Keratinocyte (primary cell): Measurements from ENCODE around the gene FBLN7. TPM values are rescaled to one million over a fixed set of nuclear protein-coding genes. Genes with fewer than 3 reads are reported as not detected.

Experiments used
- DNase-seq: peaks from one replicate; pipeline ENCODE4 v3.0.0-alpha.2; 2011; ENCODE audit warnings: low read depth, missing footprints, low spot score
- FAIRE-seq: peaks from 2 replicates; lab custom pipeline; 2011; peaks lifted over from hg19 to GRCh38; lab: Jason Lieb, UNC
- H2AFZ ChIP-seq: 2 replicates; pipeline ENCODE4 v1.6.0; 2012; ENCODE audit warnings: low read length, control low read depth, inconsistent platforms; ENCODE audit not compliant: control insufficient read depth
- H3K27ac ChIP-seq: 2 replicates; pipeline ENCODE4 v1.5.1; 2011; ENCODE audit warnings: low read length; ENCODE audit not compliant: control insufficient read depth, insufficient read depth
- H3K27me3 ChIP-seq: 3 replicates; pipeline ENCODE4 v1.6.0; 2011; ENCODE audit warnings: low read length; ENCODE audit not compliant: control insufficient read depth, insufficient read depth; ENCODE audit errors: extremely low read depth
- H3K36me3 ChIP-seq, 2 experiments: 2 replicates in 1 of 2; 3 replicates in 1 of 2; pipeline ENCODE4 v1.5.1; 2011; ENCODE audit warnings: low read length in 2 of 2, mild to moderate bottlenecking in 1 of 2; ENCODE audit not compliant: control insufficient read depth in 2 of 2, insufficient read depth in 2 of 2; ENCODE audit errors: extremely low read depth in 1 of 2
- H3K4me1 ChIP-seq: 3 replicates; pipeline ENCODE4 v1.5.1; 2011; ENCODE audit warnings: low read length; ENCODE audit not compliant: control insufficient read depth, insufficient read depth; ENCODE audit errors: extremely low read depth
- H3K4me2 ChIP-seq: 3 replicates; pipeline ENCODE4 v1.6.0; 2011; ENCODE audit warnings: low read depth, low read length; ENCODE audit not compliant: control insufficient read depth, insufficient read depth; ENCODE audit errors: extremely low read depth
- H3K4me3 ChIP-seq, 3 experiments: fragments of 200-600 bp in 1 of 3; sonication (generic) in 1 of 3; 2 replicates in 2 of 3; 3 replicates in 1 of 3; pipeline ENCODE4 v1.5.1; 2011 to 2016; ENCODE audit warnings: low read length in 3 of 3, mild to moderate bottlenecking in 3 of 3, control low read depth in 2 of 3, inconsistent platforms in 1 of 3, low read depth in 1 of 3, mixed read lengths in 1 of 3, mixed run types in 1 of 3, moderate library complexity in 1 of 3; ENCODE audit not compliant: control insufficient read depth in 2 of 3, insufficient read depth in 2 of 3; ENCODE audit errors: extremely low read depth in 1 of 3
- H3K79me2 ChIP-seq: 2 replicates; pipeline ENCODE4 v1.6.0; 2012; ENCODE audit warnings: low read length; ENCODE audit not compliant: control insufficient read depth, insufficient read depth
- H3K9ac ChIP-seq: 3 replicates; pipeline ENCODE4 v1.6.0; 2011; ENCODE audit warnings: low read length; ENCODE audit not compliant: control insufficient read depth, insufficient read depth; ENCODE audit errors: extremely low read depth
- H3K9me1 ChIP-seq: 3 replicates; pipeline ENCODE4 v1.6.0; 2011; ENCODE audit warnings: low read length; ENCODE audit not compliant: control insufficient read depth, insufficient read depth; ENCODE audit errors: extremely low read depth
- H3K9me3 ChIP-seq: 2 replicates; pipeline ENCODE4 v1.5.1; 2012; ENCODE audit warnings: low read depth, low read length; ENCODE audit not compliant: control insufficient read depth
- H4K20me1 ChIP-seq: 3 replicates; pipeline ENCODE4 v1.6.0; 2011; ENCODE audit warnings: low read length; ENCODE audit not compliant: control insufficient read depth, insufficient read depth; ENCODE audit errors: extremely low read depth
- CTCF ChIP-seq, 3 experiments: IDR thresholded peaks in 1 of 3; conservative IDR thresholded peaks in 1 of 3; optimal IDR thresholded peaks in 1 of 3; 2 replicates in 2 of 3; 3 replicates in 1 of 3; pipeline versions ENCODE3 to v1.5.1; 2011; ENCODE audit warnings: low read length in 3 of 3, mild to moderate bottlenecking in 3 of 3, moderate library complexity in 2 of 3, control low read depth in 1 of 3, inconsistent platforms in 1 of 3; ENCODE audit not compliant: insufficient read depth in 2 of 3; ENCODE audit errors: extremely low read depth in 1 of 3
- EZH2 ChIP-seq: IDR thresholded peaks from one replicate; pipeline ENCODE4 v1.6.1; 2012; ENCODE audit warnings: inconsistent platforms, mild to moderate bottlenecking, low read length, moderate library complexity
- dilution Hi-C: fragments of 300-500 bp; cut with MboI; formaldehyde crosslinking; loops from one replicate; pipeline ENCODE4 v1.7.0; 2020; ENCODE audit warnings: low sequenced_read_pairs; ENCODE audit not compliant: extremely low pct_ligation_motif_present
- polyA plus RNA-seq, 5 experiments: library from polyadenylated mRNA; depleted of rRNA in 3 of 5; stranded (reverse) in 3 of 5; stranded (forward) in 1 of 5; unstranded in 1 of 5; fragments of >200 nt; gene quantifications; 1 replicate in 1 of 5; 2 replicates in 3 of 5; 3 replicates in 1 of 5; pipeline versions ENCODE4 v1.2.1 to v1.2.3, GENCODE V29; 2011 to 2012; ENCODE audit warnings: missing spikeins in 2 of 5, low read depth in 1 of 5, low replicate concordance in 1 of 5

Gene FBLN7
- polyA plus RNA-seq, 1 donor (not counting 4 experiments of a cell fraction or from before 2014, with no cell fraction given): not detected

- H3K36me3 ChIP-seq: no peaks in the 10 kb centered on the region
- DNase-seq (no peak), FAIRE-seq (no peak)
- no peaks in the 10 kb centered on the region for H3K79me2 ChIP-seq
- no peaks in the 10 kb centered on the region for H3K9me3 ChIP-seq
- H3K4me1 ChIP-seq: peaks cover 8% of the 10 kb centered on the region
- no peak overlapping the region for H3K4me2 ChIP-seq
- H3K9ac ChIP-seq: no peak overlapping the region
- H3K4me3 ChIP-seq: no peak overlapping the region
- no peak overlapping the region for H2AFZ ChIP-seq
- dilution Hi-C loops: no loop called here
- H3K27me3 ChIP-seq: peaks cover 18% of the 10 kb centered on the region
- H3K9me1 ChIP-seq: no peaks in the 10 kb centered on the region
- H4K20me1 ChIP-seq: no peaks in the 10 kb centered on the region
- no peak overlapping the region for H3K27ac ChIP-seq
- no peak for TF ChIP-seq EZH2
- no peak for TF ChIP-seq CTCF (optimal IDR thresholded peaks at IDR 0.05 in 1 of 3, IDR thresholded peaks at IDR 0.05 in 1 of 3, conservative IDR thresholded peaks at IDR 0.05 in 1 of 3; ENCODE audit: extremely low read depth in 1 of 3, insufficient read depth in 2 of 3, low read length in 3 of 3)
Measured at GRCh38 chr2:112184121-112184520, 45.9 kb downstream of the FBLN7 start.

- DNase-seq: no peak
- no peak overlapping the region for H2AFZ ChIP-seq
- H4K20me1 ChIP-seq: no peaks in the 10 kb centered on the region
- H3K9me3 ChIP-seq: no peaks in the 10 kb centered on the region
- H3K27me3 ChIP-seq: peaks cover 18% of the 10 kb centered on the region
- H3K36me3 ChIP-seq: no peaks in the 10 kb centered on the region
- no peaks in the 10 kb centered on the region for H3K79me2 ChIP-seq
- peaks cover 8% of the 10 kb centered on the region for H3K4me1 ChIP-seq
- no peak overlapping the region for H3K27ac ChIP-seq
- dilution Hi-C loops: no loop called here
- H3K4me3 ChIP-seq: no peak overlapping the region
- H3K9ac ChIP-seq: no peak overlapping the region
- no peak for FAIRE-seq
- H3K9me1 ChIP-seq: no peaks in the 10 kb centered on the region
- TF ChIP-seq EZH2 (no peak), CTCF (optimal IDR thresholded peaks at IDR 0.05 in 1 of 3, IDR thresholded peaks at IDR 0.05 in 1 of 3, conservative IDR thresholded peaks at IDR 0.05 in 1 of 3; ENCODE audit: extremely low read depth in 1 of 3, insufficient read depth in 2 of 3, low read length in 3 of 3) (no peak)
- no peak overlapping the region for H3K4me2 ChIP-seq
Measured at GRCh38 chr2:112185131-112185530, 46.9 kb downstream of the FBLN7 start.
